MM.1S (cell line): ENCODE measurements around the gene CENPU.

ENCODE experiments used
- CTCF ChIP-seq: fragments of 300-600 bp; sonication (generic); IDR thresholded peaks from 2 replicates; pipeline ENCODE4 v1.5.1; 2016; ENCODE audit warnings: antibody characterized with exemption, low read length, mixed read lengths
- EZH2 ChIP-seq: fragments of 300-600 bp; sonication (generic); optimal IDR thresholded peaks from 2 replicates; pipeline ENCODE3; 2017; ENCODE audit warnings: low read depth, mild to moderate bottlenecking, antibody characterized with exemption, low read length, mixed read lengths

- no peak for TF ChIP-seq CTCF
- no peak for TF ChIP-seq EZH2
Observed at GRCh38 chr4:184775854-184776555, 42.1 kb upstream of the CENPU start.
